Thyroid gland (tissue), 4 donors: Measurements from ENCODE around the gene HES1.

Experiments used
- CTCF ChIP-seq, 6 experiments: fragments of 200-600 bp in 3 of 6; fragments of 450-650 bp in 3 of 6; sonication (generic) in 3 of 6; IDR thresholded peaks; one replicate each; pipeline ENCODE4 v1.5.1; 2016 to 2019; ENCODE audit warnings: antibody characterized with exemption in 6 of 6, mild to moderate bottlenecking in 2 of 6, inconsistent platforms in 1 of 6, moderate library complexity in 1 of 6
- POLR2A ChIP-seq, 2 donors: fragments of 450-650 bp; IDR thresholded peaks; one replicate each; pipeline ENCODE4 v1.6.1; 2017; ENCODE audit warnings: antibody characterized with exemption in 2 of 2, mild to moderate bottlenecking in 2 of 2, moderate library complexity in 1 of 2

- TF ChIP-seq CTCF (IDR thresholded peaks at IDR 0.05) (no peak), POLR2A (IDR thresholded peaks at IDR 0.05) (no peak)
Observed at GRCh38 chr3:194109192-194109863, 26.6 kb upstream of the HES1 start.
